RPMI8226 (cell line): Measurements from ENCODE around the gene NEK6.

Experiments
- DNase-seq: peaks from one replicate; pipeline ENCODE4 v3.0.0-alpha.2; 2015

NEK6 gene

DNA sequence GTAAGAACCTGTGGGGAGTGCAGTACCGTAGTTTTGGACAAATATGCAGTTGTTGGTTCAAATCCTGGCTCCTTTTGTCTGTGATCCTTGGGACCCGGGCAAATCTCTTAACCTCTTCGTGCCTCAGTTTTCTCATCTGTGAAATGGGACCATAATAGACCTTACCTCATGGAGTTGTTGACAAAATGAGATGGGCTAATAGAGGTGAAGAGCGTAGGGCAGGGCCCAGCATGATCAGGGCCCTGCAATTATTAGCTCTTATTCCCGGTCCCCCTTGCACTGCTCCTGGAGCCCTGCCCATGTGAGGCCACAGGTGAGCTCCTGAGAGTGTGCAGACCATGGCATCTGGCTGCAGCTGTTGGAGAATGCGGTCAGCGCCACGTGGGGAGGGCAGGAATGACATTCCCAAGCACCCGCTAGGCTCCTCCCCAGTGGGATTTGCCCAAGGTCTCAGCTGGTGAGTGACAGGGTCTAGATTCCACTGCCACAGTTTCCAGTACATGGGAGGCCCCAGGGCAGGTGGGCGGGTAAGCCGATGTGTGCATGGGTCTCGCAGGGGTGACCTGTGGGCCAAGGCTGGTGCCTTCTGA, 41.0 kb downstream of the NEK6 start:
- DNase-seq: no peak

DNA sequence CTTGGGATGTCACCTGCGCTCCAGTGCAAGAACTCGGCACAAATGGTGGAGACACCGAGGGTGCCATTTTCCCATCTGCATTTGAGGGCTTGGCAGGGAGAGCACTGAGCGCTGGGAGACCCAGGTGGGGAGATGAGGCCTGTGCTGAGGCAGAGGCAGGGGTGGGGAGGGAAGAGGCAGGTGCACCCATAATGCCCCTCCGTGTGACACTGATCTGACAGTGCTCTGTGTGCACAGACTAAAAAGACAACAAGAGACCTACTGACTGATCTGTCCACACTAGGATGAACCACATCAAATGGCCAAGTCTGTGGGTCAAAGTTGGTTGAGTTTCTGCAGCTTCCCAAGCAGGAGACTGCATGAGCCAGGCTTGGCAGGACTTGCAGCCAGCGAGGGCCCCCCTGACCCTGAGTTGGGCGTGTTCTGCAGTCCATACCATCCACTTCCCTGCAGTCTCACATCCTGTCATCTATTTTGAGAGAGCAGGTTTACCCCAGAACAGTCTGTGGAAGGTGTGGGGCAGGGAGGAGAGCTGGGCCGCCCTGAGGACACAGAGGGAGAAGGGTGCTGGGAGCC, 41.9 kb downstream of the NEK6 start:
- DNase-seq: no peak

DNA sequence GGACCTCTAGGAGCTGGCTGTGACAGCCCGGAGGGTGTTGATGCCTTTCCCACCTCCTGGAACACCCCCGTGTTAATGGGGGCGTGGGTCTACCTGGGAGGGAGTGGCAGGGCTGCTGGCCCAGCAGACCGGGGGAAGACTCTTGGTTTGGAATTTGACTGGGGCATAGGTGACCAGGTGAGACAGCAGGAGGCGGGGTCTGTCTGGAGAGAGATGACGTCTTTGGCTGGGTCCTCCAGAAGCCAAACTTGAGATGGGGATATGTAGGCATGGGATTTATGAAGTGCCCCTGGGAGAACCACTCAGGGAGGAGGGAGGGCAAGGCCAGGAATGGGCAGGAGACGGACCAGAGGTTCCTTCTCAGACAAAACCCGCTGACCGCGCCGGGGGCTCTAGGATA, 42.6 kb downstream of the NEK6 start:
- DNase-seq: no peak

DNA sequence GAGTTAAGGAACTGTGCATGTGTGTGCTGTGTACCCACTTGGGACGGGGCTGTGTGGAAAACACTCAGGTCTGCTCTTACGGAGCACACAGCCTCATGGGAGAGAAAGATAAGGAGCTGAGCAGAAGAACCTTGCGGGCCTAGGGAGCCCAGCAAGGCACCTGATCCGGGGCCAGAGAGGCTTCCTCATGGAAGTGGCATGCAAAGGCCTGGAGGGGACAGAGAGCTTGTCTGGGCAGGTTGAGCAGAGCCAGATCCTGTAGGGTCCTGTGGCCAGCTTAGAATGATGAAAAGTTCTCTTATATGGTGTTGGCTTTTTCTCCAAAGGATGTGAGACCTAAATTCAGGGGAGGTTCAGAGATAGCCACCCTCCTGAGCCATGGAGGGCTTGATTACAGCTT, 45.2 kb downstream of the NEK6 start:
- no peak for DNase-seq

DNA sequence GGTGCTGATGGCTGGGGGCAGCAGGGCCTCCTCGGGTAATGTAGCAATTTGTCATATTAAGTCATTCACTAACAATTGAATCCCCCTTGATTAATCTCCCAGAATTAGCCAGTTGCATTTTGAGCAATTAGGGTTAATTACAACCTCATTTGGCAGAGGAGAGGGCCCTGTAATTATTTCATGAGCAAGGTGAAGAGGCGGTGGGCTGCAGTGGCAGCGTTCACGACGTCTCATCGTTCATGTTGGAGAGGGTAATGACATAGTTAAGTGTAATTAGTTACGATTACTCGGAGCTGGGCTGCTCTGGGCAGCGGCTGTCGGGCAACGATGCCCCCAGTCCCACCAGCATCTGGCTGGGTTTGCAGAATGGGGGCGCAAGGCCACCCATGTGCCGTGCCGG, 46.0 kb downstream of the NEK6 start:
- no peak for DNase-seq

DNA sequence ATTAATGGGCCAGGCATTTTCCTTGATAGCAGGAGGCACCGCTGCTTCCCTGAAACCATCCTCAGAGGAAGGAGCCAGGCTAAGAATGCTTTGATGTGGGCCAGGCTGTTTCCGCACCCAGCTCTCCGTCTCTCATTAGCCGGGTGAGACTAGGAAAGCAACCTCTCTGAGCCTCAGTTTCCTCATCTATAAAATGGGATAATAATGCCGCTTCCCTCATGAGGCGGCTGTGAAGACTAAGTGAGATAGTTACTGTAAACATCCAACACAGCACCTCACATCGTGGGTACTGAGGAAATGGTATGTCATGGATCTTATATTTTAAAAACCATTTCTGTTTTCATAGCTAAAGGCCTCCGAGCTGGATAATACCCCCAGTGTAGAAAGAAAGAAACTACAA, 46.5 kb downstream of the NEK6 start:
- no peak for DNase-seq

DNA sequence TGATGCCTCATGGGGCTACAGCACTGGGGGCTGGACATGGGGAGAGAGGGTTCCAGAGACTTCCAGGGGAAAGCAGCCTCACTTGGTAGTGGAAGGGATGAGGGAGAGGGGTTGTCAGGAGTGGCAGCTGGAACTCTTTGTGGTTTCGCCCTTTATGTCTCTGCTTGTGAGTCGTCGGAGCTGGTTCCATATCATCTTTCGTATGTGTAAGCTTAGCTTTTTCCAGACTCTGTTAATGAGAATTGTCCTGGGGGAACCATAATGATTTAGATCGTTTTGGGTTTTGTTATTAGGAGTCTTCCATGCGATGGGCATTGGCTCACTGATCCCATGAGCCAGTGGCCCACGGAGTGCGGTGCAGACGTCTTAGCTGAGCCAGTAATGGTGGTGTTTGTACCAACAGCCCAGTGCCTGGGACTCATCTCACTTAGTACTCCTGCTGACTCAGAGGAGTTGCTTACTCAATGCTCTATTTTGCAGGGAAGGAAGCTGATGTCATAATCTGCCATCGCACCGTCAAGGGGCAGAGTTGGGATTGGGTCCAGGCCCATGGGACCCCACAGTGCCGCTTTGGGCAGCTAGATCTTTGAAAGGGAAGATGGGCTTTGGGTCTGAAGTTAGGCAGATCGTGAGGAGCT, 48.5 kb downstream of the NEK6 start:
- no peak for DNase-seq

DNA sequence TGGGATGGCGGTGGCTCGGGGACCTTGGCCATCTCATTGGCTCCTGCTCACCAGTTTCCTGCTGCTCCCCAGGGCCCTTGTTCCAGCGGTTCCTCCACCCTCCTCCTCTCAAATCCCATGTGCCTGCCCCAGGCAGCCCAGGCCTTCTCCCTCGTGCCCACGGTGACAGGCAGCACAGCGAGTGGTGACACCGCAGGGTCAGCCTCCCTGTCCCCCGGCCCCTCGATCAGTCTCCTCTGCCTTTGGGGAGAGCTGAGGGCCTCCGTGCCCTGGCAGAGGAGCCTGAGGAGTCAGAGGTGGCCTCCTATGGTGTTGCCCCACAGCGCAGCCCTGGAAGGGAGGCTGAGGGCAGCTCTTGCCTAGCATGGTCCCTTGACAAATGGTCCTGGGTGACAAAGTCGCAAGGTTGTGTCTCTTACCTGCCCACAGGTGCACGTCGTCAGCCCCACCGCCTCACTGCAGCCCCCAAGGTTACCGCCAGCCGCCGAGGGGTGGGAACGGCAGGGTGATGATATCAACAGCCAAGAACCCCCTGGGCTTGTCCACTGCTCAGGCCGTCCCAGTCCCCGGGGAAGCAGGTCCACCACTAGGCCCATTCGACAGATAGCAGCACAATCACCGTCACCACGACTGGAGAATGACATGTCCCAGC, 49.8 kb downstream of the NEK6 start:
- no peak for DNase-seq

DNA sequence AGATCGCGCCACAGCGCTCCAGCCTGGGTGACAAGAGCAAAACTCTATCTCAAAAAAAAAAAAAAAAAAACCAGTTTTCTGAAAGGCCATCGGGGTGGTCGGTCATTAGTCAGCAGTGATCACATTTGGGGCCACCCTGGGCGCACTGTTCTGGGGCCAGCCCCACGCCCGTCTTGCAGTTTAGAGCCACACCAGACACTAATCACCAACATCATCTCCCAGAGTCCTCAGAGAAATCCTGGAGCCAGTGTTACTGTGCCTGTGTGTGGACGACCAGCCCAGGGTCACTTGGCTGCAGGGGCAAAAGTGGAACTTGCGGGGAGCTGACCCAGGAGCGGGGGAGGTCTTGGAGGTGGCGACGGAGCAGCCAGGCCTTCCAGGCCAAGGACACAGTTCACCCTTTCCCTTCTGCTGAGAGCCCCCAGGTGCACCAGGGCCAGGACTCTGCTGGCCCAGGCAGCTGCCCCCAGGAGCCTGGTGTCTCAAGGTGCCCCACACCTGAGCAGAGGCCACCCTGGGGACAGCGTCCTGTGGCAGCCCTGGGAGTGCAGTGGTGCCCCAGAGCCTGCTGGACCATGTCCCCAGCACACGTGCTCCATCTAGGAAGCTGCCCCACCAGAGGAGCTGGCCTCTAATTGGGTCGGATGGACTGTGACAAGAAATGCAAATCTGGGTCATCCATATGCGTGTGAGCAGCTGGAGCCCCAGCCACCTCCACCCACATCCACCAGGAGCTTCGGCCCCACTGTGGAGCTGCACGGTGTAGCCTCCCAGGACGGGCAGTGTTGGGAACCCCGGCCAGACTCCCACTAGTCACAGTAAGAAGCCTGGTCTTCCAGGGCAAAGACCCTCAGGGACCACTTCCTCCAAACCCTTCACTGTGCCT, 51.1 kb downstream of the NEK6 start:
- DNase-seq: no peak

DNA sequence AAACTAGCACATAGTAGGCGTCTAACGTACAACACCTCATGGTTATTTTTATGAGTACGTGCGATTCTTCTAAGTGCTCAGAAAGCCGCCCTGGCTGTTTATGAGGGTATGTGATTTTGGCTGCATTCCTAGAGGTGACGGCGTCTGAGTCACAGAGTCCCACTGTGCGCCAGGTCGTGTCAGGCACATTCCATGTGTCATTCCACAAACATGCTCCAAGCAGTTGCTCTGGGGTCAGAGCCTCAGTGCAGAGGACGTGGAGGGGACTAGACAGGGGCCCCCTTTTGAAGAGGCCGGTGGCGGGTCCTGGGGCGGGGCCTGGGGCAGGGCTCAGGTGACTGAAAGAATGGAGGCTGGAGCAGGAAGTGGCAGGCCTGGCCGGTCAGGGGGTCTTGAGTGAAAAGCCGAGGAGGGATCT, 51.9 kb downstream of the NEK6 start:
- DNase-seq: no peak

DNA sequence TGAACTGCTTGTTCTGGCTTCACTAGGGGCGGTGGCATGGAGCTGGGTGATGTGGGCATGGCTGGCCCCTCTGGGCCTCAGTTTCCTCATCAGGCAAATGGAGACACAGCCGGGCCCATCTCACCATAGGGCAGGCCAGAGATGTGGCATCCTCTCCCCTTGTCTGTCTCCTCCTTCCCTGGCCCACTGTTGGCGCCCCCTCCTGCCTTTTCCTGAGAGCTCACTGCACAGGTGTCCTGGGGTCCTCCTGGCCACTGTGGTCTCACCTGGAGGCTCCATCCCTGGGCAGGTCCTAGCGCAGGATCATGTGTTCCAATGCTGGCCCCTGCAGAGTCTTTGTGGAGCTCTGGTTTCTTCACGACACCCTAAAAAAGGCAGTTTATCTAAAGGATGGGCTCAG, 53.5 kb downstream of the NEK6 start:
- DNase-seq: no peak

DNA sequence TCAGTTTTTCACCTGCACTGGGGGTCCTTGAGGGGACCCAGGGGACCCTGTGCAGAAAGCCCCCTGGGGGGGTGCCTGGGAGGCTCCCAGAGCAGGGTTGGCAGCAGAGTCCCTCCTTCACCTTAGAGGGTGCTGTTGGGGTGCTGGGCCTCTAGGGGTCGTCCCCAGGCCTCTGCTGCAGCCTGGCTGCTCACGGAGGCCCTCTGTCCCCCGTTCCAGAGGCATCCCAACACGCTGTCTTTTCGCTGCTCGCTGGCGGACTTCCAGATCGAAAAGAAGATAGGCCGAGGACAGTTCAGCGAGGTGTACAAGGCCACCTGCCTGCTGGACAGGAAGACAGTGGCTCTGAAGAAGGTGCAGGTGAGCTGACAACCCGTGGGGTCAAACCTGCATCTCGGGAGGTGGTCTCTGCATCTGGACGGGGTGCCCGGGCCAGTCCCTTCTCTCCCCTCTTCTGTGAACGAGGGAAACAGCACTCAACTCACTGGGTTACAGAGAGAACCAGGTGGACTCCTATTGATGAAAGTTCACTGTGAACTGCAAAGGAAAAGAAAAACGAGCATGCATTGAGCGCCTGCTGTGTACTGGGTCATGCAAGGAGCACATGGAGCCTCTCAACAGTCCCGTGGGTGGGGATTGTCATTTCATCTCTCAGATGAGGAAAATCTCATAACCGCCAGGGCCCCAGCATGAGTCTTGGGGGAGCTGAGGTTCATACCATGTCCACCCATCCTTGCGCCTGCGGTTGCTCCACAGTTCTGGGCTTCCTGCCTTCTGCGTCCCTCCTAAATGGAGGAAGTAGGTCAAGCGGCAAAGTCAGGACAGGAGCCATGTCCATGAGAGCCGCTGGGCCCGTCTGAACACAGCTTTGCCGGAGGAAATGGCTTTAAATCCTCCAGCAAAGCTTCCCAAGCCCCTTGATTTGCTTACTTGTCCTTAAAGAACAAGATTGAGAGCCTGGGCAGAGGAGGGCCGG, 54.8 kb downstream of the NEK6 start:
- DNase-seq: no peak

DNA sequence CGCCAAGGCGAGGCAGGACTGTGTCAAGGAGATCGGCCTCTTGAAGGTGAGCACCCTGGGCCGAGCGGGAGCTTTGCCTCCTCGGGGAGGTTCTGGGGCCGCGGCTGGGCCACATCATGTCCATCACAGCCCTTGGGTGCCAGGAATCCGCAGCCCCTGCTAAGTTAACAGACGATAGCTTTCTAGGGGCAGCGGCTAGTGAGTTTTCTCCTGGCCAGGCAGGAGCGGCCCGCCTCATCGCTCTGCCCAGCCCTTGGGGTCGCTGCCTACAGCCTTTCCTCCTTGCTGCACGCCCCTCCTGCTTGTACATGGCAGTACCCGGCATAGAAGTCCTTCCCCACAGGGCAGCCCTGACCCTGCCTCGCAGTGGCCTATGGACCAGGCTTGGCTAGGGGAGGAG, 56.2 kb downstream of the NEK6 start:
- DNase-seq: no peak

DNA sequence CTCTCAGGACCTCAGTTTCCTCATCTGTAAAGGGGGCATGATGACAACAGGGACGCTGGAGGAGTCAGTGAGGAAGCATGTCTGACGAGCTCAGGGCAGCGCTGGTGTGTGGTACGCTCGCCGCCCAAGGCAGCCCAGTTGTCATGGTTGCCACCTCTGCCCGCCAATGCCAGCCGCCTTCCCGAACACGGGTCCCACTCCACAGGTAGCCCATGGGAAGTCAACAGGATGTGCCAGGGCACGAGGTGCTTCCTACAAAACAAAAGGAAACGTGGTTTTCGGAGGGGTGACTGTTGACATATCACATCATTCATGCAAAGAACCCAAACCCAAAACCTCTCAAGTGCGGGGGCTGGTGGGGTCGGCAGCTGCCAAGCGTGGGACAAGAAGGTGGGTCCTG, 58.1 kb downstream of the NEK6 start:
- DNase-seq: no peak

DNA sequence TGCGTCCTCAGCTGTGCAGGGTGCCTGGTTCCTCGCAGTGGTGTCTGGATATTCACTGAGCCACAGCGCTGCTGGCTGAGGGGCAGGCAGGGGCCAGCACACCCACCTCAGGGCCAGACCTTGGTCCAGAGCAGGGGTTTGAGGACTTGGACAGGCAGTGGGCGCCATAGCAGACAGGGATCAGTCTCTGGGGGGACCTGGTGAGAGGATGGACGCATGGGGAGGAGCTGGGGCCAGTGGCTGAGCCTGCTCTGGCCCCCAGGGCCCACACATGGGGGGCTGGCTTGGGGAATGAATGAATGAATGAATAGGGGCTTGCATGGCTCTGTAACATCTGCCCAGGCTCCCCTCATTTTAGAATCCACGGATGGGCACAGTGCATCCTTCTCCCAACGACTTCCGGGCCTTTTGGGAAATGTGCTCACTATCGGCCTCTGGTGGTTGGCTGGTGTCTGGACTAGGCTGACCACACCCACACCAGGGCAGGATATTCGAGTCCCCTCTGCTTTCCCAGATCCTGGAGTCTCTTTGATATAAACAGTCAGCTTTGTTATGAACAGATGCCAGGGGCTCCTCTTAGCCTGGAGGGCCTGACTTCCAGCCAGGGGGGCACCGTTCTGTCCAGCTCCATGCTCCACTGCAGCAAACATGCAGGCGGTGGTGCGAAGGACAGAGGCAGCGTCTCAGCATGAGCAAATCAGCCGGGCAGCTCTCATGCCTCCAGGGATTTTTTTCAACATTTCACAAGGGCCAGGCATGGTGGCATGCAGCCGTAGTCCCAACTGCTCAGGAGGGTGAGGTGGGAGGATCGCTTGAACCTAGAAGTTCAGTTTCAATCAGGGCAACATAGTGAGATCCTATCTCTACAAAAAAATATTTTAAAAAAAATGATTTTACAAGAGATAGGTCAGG, 62.6 kb downstream of the NEK6 start:
- DNase-seq: peak; percentile 60

DNA sequence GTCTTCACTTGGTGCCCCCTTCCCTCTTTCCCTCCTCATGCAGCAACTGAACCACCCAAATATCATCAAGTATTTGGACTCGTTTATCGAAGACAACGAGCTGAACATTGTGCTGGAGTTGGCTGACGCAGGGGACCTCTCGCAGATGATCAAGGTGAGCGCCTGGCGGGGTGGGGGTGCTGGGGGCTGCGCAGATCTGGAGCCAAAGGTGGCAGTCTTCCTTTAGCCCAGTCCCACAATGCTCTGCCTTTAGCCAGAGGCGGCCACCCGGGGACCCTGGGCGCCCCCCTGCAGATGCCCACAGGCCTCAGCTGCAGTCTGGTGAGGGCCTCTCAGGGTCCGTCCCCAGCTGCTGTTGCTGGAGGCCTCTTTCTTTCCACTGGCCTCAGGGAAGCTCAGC, 63.7 kb downstream of the NEK6 start:
- DNase-seq: no peak

DNA sequence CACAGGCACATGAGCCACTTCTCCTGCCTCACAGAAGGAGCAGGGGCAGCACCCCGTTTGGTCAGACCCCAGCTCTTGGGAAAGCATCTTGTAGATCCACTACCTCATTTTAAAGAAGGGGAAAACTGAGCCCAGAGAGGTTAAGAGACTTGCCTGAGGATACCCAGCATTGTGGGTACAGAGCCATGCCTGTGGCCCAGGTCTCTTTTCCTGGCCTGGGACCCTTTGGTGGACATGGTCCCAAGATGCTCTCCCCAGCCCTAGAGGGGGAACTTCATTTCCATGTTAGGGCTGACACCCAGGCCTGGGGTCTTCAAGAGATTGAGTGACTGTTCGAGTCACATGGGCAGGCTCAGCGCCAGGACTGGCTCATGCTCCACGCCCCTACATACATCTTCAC, 64.2 kb downstream of the NEK6 start:
- no peak for DNase-seq

DNA sequence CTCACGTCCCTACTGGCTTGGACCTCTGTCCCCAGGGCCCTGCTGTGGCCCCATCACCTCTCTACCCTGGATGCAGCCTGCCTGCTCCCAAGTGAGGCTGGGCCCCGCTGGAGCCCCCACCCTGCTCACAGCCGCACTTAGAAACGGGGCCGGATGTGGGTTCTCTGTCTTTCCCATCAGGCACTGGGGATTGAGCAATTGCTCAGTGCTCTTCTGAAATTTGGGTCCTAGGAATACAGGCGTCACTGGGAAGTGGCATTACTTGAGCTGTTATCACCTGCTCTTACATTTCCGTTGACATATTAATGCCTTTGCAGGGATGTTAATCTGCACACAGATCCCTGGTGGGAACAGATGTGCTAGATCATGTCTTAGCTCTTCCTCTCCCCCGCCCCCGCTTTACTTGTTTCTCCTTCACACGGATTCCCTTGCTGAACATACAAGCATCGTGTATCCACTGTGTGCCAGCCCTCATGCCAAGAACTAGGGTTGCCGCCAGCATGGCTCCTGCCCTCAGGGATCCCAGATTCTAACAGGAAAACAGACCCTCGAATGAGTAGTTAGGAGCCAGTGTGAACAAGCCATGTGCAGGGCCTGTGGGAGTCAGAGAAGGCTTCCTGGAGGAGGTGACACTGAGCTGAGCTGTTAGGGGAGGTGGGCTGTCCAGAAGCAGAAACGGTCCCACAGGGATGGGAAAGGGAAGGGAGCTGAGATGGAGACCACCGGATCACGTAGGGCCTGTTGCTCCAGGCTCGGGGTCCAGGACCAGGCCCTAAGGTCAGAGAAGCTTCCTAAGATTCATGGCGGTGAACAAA, 65.1 kb downstream of the NEK6 start:
- DNase-seq: no peak

DNA sequence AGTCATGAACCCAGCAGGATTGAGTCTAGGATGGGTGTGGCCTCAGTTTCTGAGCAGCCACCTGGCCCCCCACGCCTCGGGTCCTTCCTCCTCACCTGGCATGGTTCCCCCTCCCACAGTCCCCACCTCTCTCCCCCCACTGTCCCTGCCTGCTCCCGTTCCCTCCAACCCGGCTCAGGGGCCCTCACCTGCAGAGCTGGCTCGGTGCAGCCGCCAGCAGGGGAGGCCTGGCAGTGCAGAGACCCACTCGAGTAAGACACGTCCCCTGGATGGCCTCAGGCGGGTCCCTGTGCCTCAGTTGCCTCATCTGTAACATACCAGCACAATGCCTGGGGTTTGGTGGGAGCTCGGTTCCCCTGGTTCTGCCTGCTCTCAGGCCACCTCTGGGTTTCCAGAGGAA, 66.2 kb downstream of the NEK6 start:
- DNase-seq: no peak

DNA sequence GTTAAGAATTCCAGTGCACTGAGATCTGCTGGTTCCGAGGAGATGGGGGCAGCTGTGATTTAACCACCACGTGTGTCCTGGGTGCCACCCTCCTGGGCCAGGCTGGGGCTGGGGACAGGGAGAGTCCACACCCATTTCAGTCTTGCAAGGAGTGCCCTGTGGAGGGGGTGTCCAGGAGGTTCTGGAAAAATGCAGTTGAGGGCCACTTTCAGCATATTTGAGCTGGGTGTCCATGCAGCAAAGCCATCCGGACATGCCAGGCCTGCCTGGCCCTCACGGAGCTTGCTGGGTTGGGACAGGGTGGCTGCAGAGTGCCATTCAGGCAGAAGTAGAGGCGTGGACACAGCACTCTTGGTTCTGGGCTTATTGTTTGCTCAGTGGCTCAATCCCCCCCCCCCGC, 68.1 kb downstream of the NEK6 start:
- DNase-seq: no peak
